GM19351 (cell line): Measurements from ENCODE around the gene DENND1B.

Experiments
- ATAC-seq: cut with Tn5 transposase; IDR thresholded peaks from one replicate; pipeline ENCODE4 v1.9.1; 2021; ENCODE audit warnings: mild to moderate bottlenecking, moderate library complexity; ENCODE audit not compliant: unreplicated experiment

Gene DENND1B

GRCh38 chr1:197472141-197472540, 303.1 kb downstream of the DENND1B start:
- ATAC-seq = no peak

GRCh38 chr1:197471248-197471985, 303.9 kb downstream of the DENND1B start:
- ATAC-seq = no peak

- no peak for ATAC-seq
Observed at GRCh38 chr1:197470330-197470729, 304.9 kb downstream of the DENND1B start.

DNA sequence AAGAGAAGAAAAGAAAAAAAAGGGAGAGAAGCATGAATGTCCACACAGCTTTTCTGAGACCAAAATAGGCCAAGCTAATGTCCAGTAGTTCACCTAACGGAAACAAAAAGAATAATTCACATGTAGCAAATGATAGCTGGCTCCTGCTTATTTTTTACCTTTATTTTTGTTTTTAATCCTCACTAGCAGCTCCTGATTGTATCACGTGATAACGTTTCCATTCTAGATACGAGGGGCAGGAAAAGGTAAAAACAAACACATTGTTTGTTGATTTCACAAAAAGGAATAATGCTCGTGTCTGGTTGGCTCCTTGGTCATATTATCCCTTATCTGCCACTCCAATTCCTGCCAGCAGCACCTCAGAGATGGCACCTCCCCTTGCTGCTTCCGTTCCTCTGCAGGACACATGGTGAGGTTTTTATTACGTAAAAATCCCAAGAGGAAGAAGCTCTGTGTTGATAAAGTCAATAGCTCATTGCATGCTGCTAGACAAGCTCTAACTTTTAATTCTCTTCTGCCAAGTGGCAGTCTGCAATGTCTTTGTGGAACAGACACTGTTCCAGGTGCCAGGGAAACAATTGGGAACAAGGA, 305.6 kb downstream of the DENND1B start:
- ATAC-seq = no peak

- no peak for ATAC-seq
Observed at GRCh38 chr1:197468543-197469175, 306.6 kb downstream of the DENND1B start.

GRCh38 chr1:197467881-197468280, 307.4 kb downstream of the DENND1B start:
- no peak for ATAC-seq

- ATAC-seq = no peak
Observed at GRCh38 chr1:197466813-197467212, 308.5 kb downstream of the DENND1B start.

DNA sequence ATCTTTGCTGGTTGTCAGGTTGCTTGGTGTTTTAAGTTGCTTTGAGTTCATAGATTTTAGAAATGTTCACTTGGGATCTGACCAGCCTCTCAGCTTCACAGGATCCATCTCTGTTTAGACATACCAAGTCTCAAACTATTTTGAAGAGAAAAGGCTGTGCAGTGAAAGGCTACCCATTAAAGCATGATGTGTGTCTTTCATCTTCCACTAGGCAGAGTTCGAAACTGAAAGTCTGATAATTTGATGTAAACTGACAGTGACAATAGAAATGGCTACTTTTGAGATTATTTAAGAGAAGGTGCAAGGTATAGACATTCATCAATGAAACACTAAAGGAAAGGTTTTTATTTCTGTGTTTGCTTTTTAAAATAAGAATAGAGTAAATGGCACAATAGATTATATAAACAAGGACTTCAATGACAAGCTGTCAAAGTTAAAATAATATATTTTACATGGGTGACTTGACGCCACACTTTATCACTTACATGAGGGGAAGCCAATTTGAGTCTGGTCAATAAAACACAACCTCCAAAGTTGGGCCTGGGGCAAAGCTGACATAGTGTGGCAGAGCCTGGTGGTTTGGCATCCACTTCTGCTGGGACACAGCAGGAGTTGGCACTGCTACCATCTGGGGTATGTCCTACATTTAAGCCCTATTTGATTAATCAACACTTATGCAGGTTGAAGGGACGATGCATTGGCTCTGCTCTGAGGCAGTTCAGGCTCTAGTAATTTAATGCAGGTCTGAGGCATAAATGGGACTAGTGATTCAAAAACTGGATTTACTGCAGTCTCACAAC, 309.6 kb downstream of the DENND1B start:
- ATAC-seq = no peak

GRCh38 chr1:197464044-197464443, 311.2 kb downstream of the DENND1B start:
- no peak for ATAC-seq

DNA sequence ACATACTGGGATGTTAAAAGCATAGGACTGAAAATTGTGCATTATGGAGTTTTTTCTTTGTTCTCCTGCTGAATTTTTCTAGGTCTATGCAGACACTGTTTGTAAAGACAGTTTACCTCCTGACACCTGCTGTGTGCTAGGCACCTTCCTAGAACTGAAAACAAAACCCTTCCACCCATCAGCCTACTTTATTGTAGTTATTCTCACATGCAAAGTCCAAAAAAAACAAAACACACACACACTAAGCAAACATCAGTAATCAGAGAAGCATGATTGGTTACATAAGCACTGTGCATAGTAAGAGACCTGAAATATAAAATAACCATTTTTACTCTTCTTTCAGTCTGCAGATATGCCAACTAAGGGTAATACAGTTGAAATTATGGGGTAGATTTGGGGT, 312.1 kb downstream of the DENND1B start:
- ATAC-seq = no peak

DNA sequence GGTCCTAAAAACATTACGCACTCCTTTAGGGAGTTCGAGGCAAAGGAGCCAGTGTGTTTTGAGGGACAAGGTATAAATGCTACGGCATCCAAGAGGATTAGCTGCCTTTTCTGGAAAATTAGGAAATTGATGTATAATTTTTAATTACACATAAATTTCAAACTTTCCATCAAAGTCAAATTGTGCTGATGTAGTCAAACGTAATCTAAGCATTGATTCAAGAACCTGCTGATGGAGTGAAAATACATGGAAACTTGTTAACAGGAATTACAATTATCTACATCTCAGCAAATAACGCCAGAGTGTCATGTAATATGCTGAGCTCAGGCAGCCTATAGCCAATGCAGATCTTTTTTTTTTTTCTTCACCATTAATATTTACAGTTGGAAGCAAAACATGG, 312.7 kb downstream of the DENND1B start:
- ATAC-seq = no peak
